Gastroesophageal sphincter (tissue), 3 donors: ENCODE results near the gene SLC2A4.

ENCODE experiments used
- CTCF ChIP-seq, 4 experiments: fragments of 200-600 bp in 2 of 4; fragments of 450-650 bp in 2 of 4; sonication (generic) in 1 of 4; IDR thresholded peaks; one replicate each; pipeline ENCODE4 v1.5.1; 2017 to 2019; ENCODE audit warnings: antibody characterized with exemption in 4 of 4, mild to moderate bottlenecking in 2 of 4, moderate library complexity in 2 of 4
- POLR2AphosphoS5 ChIP-seq: sonication (generic); formaldehyde crosslinking; IDR thresholded peaks from one replicate; pipeline ENCODE4 v1.6.1; 2017; ENCODE audit warnings: antibody characterized with exemption

GRCh38 chr17:7283471-7284216 is 2.1 kb downstream of the SLC2A4 start:
- TF ChIP-seq CTCF (IDR thresholded peaks at IDR 0.05) = no peak
- TF ChIP-seq POLR2AphosphoS5 = no peak
